H1 (cell line): ENCODE data around the gene KIF13A. TPM values are rescaled to one million over a fixed set of nuclear protein-coding genes. Genes with fewer than 3 reads are reported as not detected.
A peak's percentile ranks its signal among the peaks of the same experiment; 100 is the strongest.

Experiments
- CTCF ChIA-PET: fragments of 300-600 bp; sonication (Branson Sonifier 250); formaldehyde crosslinking; loops from one replicate; lab custom pipeline; 2021; ENCODE audit not compliant: partially characterized antibody; lab: Charles Lee
- POLR2A ChIA-PET: fragments of 300-600 bp; sonication (Branson Sonifier 250); formaldehyde crosslinking; loops from one replicate; lab custom pipeline; 2021; ENCODE audit warnings: inconsistent platforms; ENCODE audit not compliant: partially characterized antibody; lab: Charles Lee
- DNase-seq, 2 experiments: peaks; one replicate each; pipeline versions ENCODE4 v3.0.0 to v3.0.0-alpha.2; 2010 to 2022; ENCODE audit warnings: low spot score in 2 of 2, low read depth in 1 of 2, mixed read lengths in 1 of 2
- FAIRE-seq: peaks from 2 replicates; lab custom pipeline; 2011; peaks lifted over from hg19 to GRCh38; lab: Jason Lieb, UNC
- H2AFZ ChIP-seq: 2 replicates; pipeline ENCODE4 v1.8.1; 2012; ENCODE audit warnings: low read length, inconsistent platforms
- H2AK5ac ChIP-seq: 2 replicates; pipeline ENCODE4 v1.6.1; 2013; ENCODE audit warnings: low read depth, low read length
- H2BK120ac ChIP-seq: replicated peaks from 2 replicates; pipeline ENCODE3; 2013; ENCODE audit warnings: low read depth, low read length, inconsistent platforms
- H2BK12ac ChIP-seq: 2 replicates; pipeline ENCODE4 v1.6.1; 2013; ENCODE audit warnings: low read depth, low read length
- H2BK15ac ChIP-seq: 2 replicates; pipeline ENCODE4 v1.6.1; 2013; ENCODE audit warnings: low read length
- H2BK20ac ChIP-seq: 2 replicates; pipeline ENCODE4 v1.6.1; 2013; ENCODE audit warnings: low read length
- H2BK5ac ChIP-seq: 2 replicates; pipeline ENCODE4 v1.6.1; 2013; ENCODE audit warnings: low read depth, low read length
- H3K14ac ChIP-seq: 2 replicates; pipeline ENCODE4 v1.6.1; 2013; ENCODE audit warnings: inconsistent platforms; ENCODE audit not compliant: insufficient read length
- H3K18ac ChIP-seq: 2 replicates; pipeline ENCODE4 v1.6.1; 2013; ENCODE audit warnings: low read length; ENCODE audit errors: extremely low read depth
- H3K23ac ChIP-seq: 2 replicates; pipeline ENCODE4 v1.6.1; 2013; ENCODE audit warnings: inconsistent platforms; ENCODE audit not compliant: insufficient read length
- H3K23me2 ChIP-seq: 2 replicates; pipeline ENCODE4 v1.6.1; 2013; ENCODE audit warnings: low read depth, low read length
- H3K27ac ChIP-seq: 2 replicates; pipeline ENCODE4 v1.6.1; 2011; ENCODE audit warnings: low read depth, low read length, inconsistent platforms
- H3K27me3 ChIP-seq, 4 experiments: replicated peaks in 1 of 4; 1 replicate in 1 of 4; 2 replicates in 3 of 4; pipeline versions ENCODE4 v1.6.1 to v1.8.1; 2011 to 2013; ENCODE audit warnings: low read length in 3 of 4, mild to moderate bottlenecking in 3 of 4, inconsistent platforms in 2 of 4, mixed read lengths in 2 of 4, moderate library complexity in 1 of 4; ENCODE audit not compliant: control insufficient read depth in 3 of 4, insufficient read depth in 3 of 4; ENCODE audit errors: extremely low read depth in 1 of 4
- H3K36me3 ChIP-seq, 4 experiments: 2 replicates each; pipeline versions ENCODE4 v1.6.1 to v1.8.1; 2011 to 2013; ENCODE audit warnings: mild to moderate bottlenecking in 4 of 4, low read length in 3 of 4, moderate library complexity in 2 of 4, control low read depth in 1 of 4, inconsistent platforms in 1 of 4; ENCODE audit not compliant: insufficient read depth in 4 of 4, control insufficient read depth in 2 of 4
- H3K4ac ChIP-seq: replicated peaks from 2 replicates; pipeline ENCODE3; 2013; ENCODE audit warnings: low read length, low read depth, mixed read lengths, inconsistent platforms; ENCODE audit not compliant: insufficient read length
- H3K4me1 ChIP-seq, 4 experiments: replicated peaks in 1 of 4; 1 replicate in 1 of 4; 2 replicates in 3 of 4; pipeline versions ENCODE4 v1.6.1 to v1.8.1; 2011 to 2013; ENCODE audit warnings: low read length in 3 of 4, inconsistent platforms in 2 of 4, mixed read lengths in 1 of 4; ENCODE audit not compliant: insufficient read depth in 4 of 4, control insufficient read depth in 3 of 4
- H3K4me2 ChIP-seq, 2 experiments: 2 replicates each; pipeline versions ENCODE4 v1.6.1 to v1.8.1; 2011 to 2013; ENCODE audit warnings: low read depth in 2 of 2, low read length in 2 of 2, control low read depth in 1 of 2, inconsistent platforms in 1 of 2, mild to moderate bottlenecking in 1 of 2; ENCODE audit not compliant: insufficient read depth in 1 of 2
- H3K4me3 ChIP-seq, 4 experiments: fragments of 200-600, 300-600 bp in 1 of 4; sonication (generic), shearing (Covaris generic), sonication (Bioruptor Twin) in 1 of 4; 2 replicates each; pipeline versions ENCODE4 v1.5.1 to v1.8.1; 2011 to 2016; ENCODE audit warnings: low read length in 4 of 4, low read depth in 3 of 4, control low read depth in 2 of 4, inconsistent platforms in 2 of 4, mild to moderate bottlenecking in 2 of 4, mixed read lengths in 1 of 4, moderate library complexity in 1 of 4; ENCODE audit not compliant: insufficient read depth in 2 of 4; ENCODE audit errors: extremely low read depth in 1 of 4
- H3K56ac ChIP-seq: replicated peaks from 2 replicates; pipeline ENCODE3; 2013; ENCODE audit warnings: low read depth, mild to moderate bottlenecking, mixed read lengths, low read length, inconsistent platforms; ENCODE audit not compliant: insufficient read length
- H3K79me1 ChIP-seq: 2 replicates; pipeline ENCODE4 v1.6.1; 2013; ENCODE audit warnings: low read depth, low read length, control low read depth
- H3K79me2 ChIP-seq, 2 experiments: 2 replicates each; pipeline versions ENCODE4 v1.6.1 to v1.8.1; 2012 to 2013; ENCODE audit warnings: low read length in 2 of 2, mild to moderate bottlenecking in 2 of 2, inconsistent platforms in 1 of 2; ENCODE audit not compliant: insufficient read depth in 2 of 2, control insufficient read depth in 1 of 2
- H3K9ac ChIP-seq, 4 experiments: replicated peaks in 1 of 4; 1 replicate in 1 of 4; 2 replicates in 3 of 4; pipeline versions ENCODE4 v1.6.1 to v1.8.1; 2011 to 2013; ENCODE audit warnings: low read depth in 3 of 4, low read length in 3 of 4, control low read depth in 2 of 4, mild to moderate bottlenecking in 2 of 4, moderate library complexity in 2 of 4, inconsistent platforms in 1 of 4; ENCODE audit errors: extremely low read depth in 1 of 4
- H3K9me3 ChIP-seq, 2 experiments: 2 replicates each; pipeline versions ENCODE4 v1.6.1 to v1.8.1; 2012 to 2013; ENCODE audit warnings: mild to moderate bottlenecking in 2 of 2, moderate library complexity in 2 of 2, control low read depth in 1 of 2, inconsistent platforms in 1 of 2, low read depth in 1 of 2, low read length in 1 of 2, mixed read lengths in 1 of 2; ENCODE audit not compliant: insufficient read depth in 2 of 2
- H4K20me1 ChIP-seq, 2 experiments: replicated peaks in 1 of 2; 2 replicates each; pipeline versions ENCODE3 to v1.8.1; 2011 to 2013; ENCODE audit warnings: inconsistent platforms in 2 of 2, low read length in 2 of 2, mild to moderate bottlenecking in 1 of 2; ENCODE audit not compliant: insufficient read depth in 2 of 2, control insufficient read depth in 1 of 2
- H4K5ac ChIP-seq: 2 replicates; pipeline ENCODE4 v1.6.1; 2013; ENCODE audit warnings: low read length, low read depth, mixed read lengths, inconsistent platforms; ENCODE audit not compliant: insufficient read length
- H4K8ac ChIP-seq: 2 replicates; pipeline ENCODE4 v1.8.0; 2013; ENCODE audit warnings: mild to moderate bottlenecking, moderate library complexity, low read length, inconsistent platforms; ENCODE audit not compliant: insufficient read depth; ENCODE audit errors: extremely low read depth
- H4K91ac ChIP-seq: replicated peaks from 2 replicates; pipeline ENCODE3; 2013; ENCODE audit warnings: low read length, mixed read lengths, inconsistent platforms; ENCODE audit not compliant: insufficient read length
- BRCA1 ChIP-seq: IDR thresholded peaks from 2 replicates; pipeline ENCODE4 v1.6.1; 2012; ENCODE audit warnings: low read depth, low read length, improper control_type of control experiment
- CBX5 ChIP-seq: fragments of 300-800, 300-1000 bp; sonication (generic); IDR thresholded peaks from 2 replicates; pipeline ENCODE4 v1.7.1; 2016; ENCODE audit warnings: antibody characterized with exemption, low read length, low read depth
- CREB1 ChIP-seq: IDR thresholded peaks from 2 replicates; pipeline ENCODE4 v1.6.1; 2012; ENCODE audit warnings: inconsistent platforms
- EZH2 ChIP-seq: fragments of 200-600 bp; sonication (generic); IDR thresholded peaks from 2 replicates; pipeline ENCODE4 v1.7.1; 2012; ENCODE audit warnings: low read depth, mild to moderate bottlenecking, moderate library complexity, low read length, inconsistent platforms; ENCODE audit not compliant: severe bottlenecking
- FOSL1 ChIP-seq: IDR thresholded peaks from 2 replicates; pipeline ENCODE4 v1.6.1; 2011; ENCODE audit warnings: mild to moderate bottlenecking, low read depth, low read length, moderate library complexity; ENCODE audit not compliant: insufficient read depth
- POLR2AphosphoS5 ChIP-seq: IDR thresholded peaks from 2 replicates; pipeline ENCODE4 v1.6.1; 2011; ENCODE audit warnings: low read depth, low read length
- RBBP5 ChIP-seq: IDR thresholded peaks from 2 replicates; pipeline ENCODE4 v1.7.1; 2012; ENCODE audit warnings: low read depth, mild to moderate bottlenecking, inconsistent platforms, low read length, moderate library complexity, borderline replicate concordance
- RNF2 ChIP-seq: fragments of 200-900, 300-1000 bp; sonication (generic); IDR thresholded peaks from 2 replicates; pipeline ENCODE4 v1.7.1; 2016; ENCODE audit warnings: borderline replicate concordance, low read depth, mild to moderate bottlenecking, antibody characterized with exemption, low read length; ENCODE audit not compliant: poor library complexity, severe bottlenecking; ENCODE audit errors: missing control alignments
- SIX5 ChIP-seq: IDR thresholded peaks from 2 replicates; pipeline ENCODE4 v1.6.1; 2011; ENCODE audit warnings: mild to moderate bottlenecking, low read depth, low read length
- SP4 ChIP-seq: IDR thresholded peaks from 2 replicates; pipeline ENCODE4 v1.6.1; 2012; ENCODE audit warnings: low read length, inconsistent platforms
- TAF1 ChIP-seq: IDR thresholded peaks from 2 replicates; pipeline ENCODE4 v1.6.1; 2011; ENCODE audit warnings: mild to moderate bottlenecking, low read depth, low read length
- TAF7 ChIP-seq: optimal IDR thresholded peaks from 2 replicates; pipeline ENCODE3; 2011; ENCODE audit warnings: low read depth, mild to moderate bottlenecking, inconsistent platforms, low read length, moderate library complexity, borderline replicate concordance
- ZNF274 ChIP-seq: IDR thresholded peaks from 2 replicates; pipeline ENCODE4 v1.7.0; 2012; ENCODE audit warnings: low read length, borderline replicate concordance; ENCODE audit errors: extremely low read depth
- WGBS, 2 experiments: shearing (Covaris generic) in 1 of 2; methylation state at CpG; one replicate each; pipeline versions ENCODE4 v1.1.6 to v1.1.7; 2013 to 2015; ENCODE audit warnings: low lambda C conversion rate in 2 of 2, mixed read lengths in 2 of 2, inconsistent platforms in 1 of 2, low coverage in 1 of 2, missing lambda C conversion rate in 1 of 2; ENCODE audit not compliant: insufficient replicate concordance in 2 of 2, insufficient coverage in 1 of 2, insufficient read length in 1 of 2; ENCODE audit errors: extremely low coverage in 1 of 2, missing lambda C conversion rate in 1 of 2; 5-methylcytosine and 5-hydroxymethylcytosine counted together
- polyA plus RNA-seq, 7 experiments: library from polyadenylated mRNA; depleted of rRNA in 3 of 7; stranded (reverse) in 5 of 7; unstranded in 2 of 7; fragments of >200 nt in 5 of 7; fragments of 200-250 nt in 2 of 7; gene quantifications; 1 replicate in 5 of 7; 2 replicates in 1 of 7; 4 replicates in 1 of 7; pipeline versions ENCODE4 v1.2.1 to v1.2.3, GENCODE V29; 2011 to 2013; ENCODE audit warnings: missing spikeins in 2 of 7, mixed read lengths in 2 of 7
- total RNA-seq: library from RNA; stranded (reverse); fragmentation: NEBNext Ultra II Directional; extraction: Animal tissue kit (Norgen Biotek cat#: 25700); gene quantifications from 2 replicates; pipeline ENCODE4 v1.2.1, GENCODE V29; 2021
- TF ChIP-seq, protein P1 (sequence below): IDR thresholded peaks from 2 replicates; pipeline ENCODE4 v1.6.1; 2011; ENCODE audit warnings: low read length, improper control_type of control experiment

The KIF13A gene
- total and polyA plus RNA-seq, 2 of the 8 experiments (the other 6 are each of a cell fraction or from before 2014, with no cell fraction given), result 14.7 to 40.8 TPM

DNA sequence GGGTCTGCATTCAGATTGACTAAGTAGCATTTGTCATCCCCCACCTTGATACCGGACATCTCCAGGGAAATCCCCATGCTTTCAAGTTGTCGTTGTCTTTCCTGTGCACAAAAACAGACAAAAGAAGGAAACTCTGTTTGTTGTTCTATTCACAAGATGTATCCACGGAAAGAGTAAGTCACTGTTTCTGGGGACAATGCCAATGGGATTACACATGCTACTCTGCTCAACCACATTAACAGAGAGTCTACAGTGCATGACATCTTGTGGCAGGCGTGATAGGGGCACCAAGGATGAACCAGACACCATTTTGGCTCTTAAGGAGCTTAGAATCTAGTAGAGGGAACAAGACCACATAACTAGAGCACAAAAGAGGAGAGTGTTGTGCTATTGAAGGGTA is 156.3 kb downstream of the KIF13A start:
- H2AFZ ChIP-seq, result no peak overlapping the region
- ChIA-PET CTCF (interaction anchor here (0.6 to 1.7 kb wide), 3 partner anchors 9 to 290 kb away, joined by 3 to 5 read pairs (median 4); no protein-coding TSS in a partner anchor), POLR2A (no interaction called here)
- no peaks in the 10 kb centered on the region for H4K20me1 ChIP-seq
- no peak for DNase-seq
- H4K91ac ChIP-seq, result no peak overlapping the region
- no peak overlapping the region for H4K5ac ChIP-seq
- no peak for FAIRE-seq
- H4K8ac ChIP-seq, result no peak overlapping the region
- H2BK120ac ChIP-seq, result no peak overlapping the region
- no peak overlapping the region for H3K56ac ChIP-seq
- H2BK5ac ChIP-seq, result no peak overlapping the region
- H3K18ac ChIP-seq, result no peak overlapping the region
- H2BK12ac ChIP-seq, result no peak overlapping the region
- no peaks in the 10 kb centered on the region for H3K79me1 ChIP-seq
- no peaks in the 10 kb centered on the region for H3K79me2 ChIP-seq
- H3K4me3 ChIP-seq, result no peak overlapping the region
- peak overlapping the region in 1 of 4 experiments; percentile 4; a peak in 1 of 7 replicates for H3K9ac ChIP-seq
- H3K4me1 ChIP-seq, result no peaks in the 10 kb centered on the region
- H2BK20ac ChIP-seq, result no peak overlapping the region
- H3K14ac ChIP-seq, result no peak overlapping the region
- H3K27ac ChIP-seq, result no peak overlapping the region
- no peak overlapping the region for H2BK15ac ChIP-seq
- H3K27me3 ChIP-seq, result no peaks in the 10 kb centered on the region
- H3K23me2 ChIP-seq, result no peaks in the 10 kb centered on the region
- no peak overlapping the region for H3K4ac ChIP-seq
- no peak overlapping the region for H3K4me2 ChIP-seq
- H3K9me3 ChIP-seq, result no peaks in the 10 kb centered on the region
- no peak overlapping the region for H2AK5ac ChIP-seq
- no peak overlapping the region for H3K23ac ChIP-seq
- H3K36me3 ChIP-seq, result peaks cover 2 to 44% (median 24%) of the 10 kb centered on the region in 4 experiments; a peak in 7 of 8 replicates
- 67% methylated on average over 4 of the region's 4 CpGs; no CpG with 5 or more reads in 1 of the 2 experiments for WGBS, 2 experiments
- TF ChIP-seq CREB1, result no peak
- no peak for TF ChIP-seq CBX5
- no peak for TF ChIP-seq SIX5
- TF ChIP-seq, protein P1, sequence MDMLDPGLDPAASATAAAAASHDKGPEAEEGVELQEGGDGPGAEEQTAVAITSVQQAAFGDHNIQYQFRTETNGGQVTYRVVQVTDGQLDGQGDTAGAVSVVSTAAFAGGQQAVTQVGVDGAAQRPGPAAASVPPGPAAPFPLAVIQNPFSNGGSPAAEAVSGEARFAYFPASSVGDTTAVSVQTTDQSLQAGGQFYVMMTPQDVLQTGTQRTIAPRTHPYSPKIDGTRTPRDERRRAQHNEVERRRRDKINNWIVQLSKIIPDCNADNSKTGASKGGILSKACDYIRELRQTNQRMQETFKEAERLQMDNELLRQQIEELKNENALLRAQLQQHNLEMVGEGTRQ, result no peak
- no peak for TF ChIP-seq BRCA1
- TF ChIP-seq FOSL1, result no peak
- TF ChIP-seq SP4, result no peak
- TF ChIP-seq RNF2, result no peak
- no peak for TF ChIP-seq RBBP5
- TF ChIP-seq EZH2, result no peak
- no peak for TF ChIP-seq TAF7
- TF ChIP-seq ZNF274, result no peak
- TF ChIP-seq POLR2AphosphoS5, result no peak
- no peak for TF ChIP-seq TAF1
